Kidney (tissue), 14 donors: ENCODE measurements around the gene GPATCH2L. TPM values are rescaled to one million over a fixed set of nuclear protein-coding genes. Genes with fewer than 3 reads are reported as not detected.

Experiments used
- DNase-seq, 5 donors: peaks; one replicate each; pipeline ENCODE4 v3.0.0-alpha.2; 2013 to 2020
- FAIRE-seq: peaks from 2 replicates; lab custom pipeline; 2012; peaks lifted over from hg19 to GRCh38; lab: Jason Lieb, UNC
- H3K27ac ChIP-seq, 2 donors: one replicate each; pipeline ENCODE4 v1.7.0; 2013; ENCODE audit warnings: low read depth in 2 of 2, low read length in 2 of 2, inconsistent platforms in 1 of 2
- H3K27me3 ChIP-seq: one replicate; pipeline ENCODE4 v1.7.1; 2013; ENCODE audit warnings: low read length, inconsistent platforms; ENCODE audit not compliant: control insufficient read depth, insufficient read depth
- H3K36me3 ChIP-seq, 3 donors: one replicate each; pipeline versions ENCODE4 v1.7.0 to v1.7.1; 2013; ENCODE audit warnings: low read length in 3 of 3, control low read depth in 1 of 3, inconsistent platforms in 1 of 3; ENCODE audit not compliant: insufficient read depth in 3 of 3, control insufficient read depth in 2 of 3
- H3K4me1 ChIP-seq, 3 donors: one replicate each; pipeline versions ENCODE4 v1.7.0 to v1.7.1; 2013; ENCODE audit warnings: low read length in 3 of 3, inconsistent platforms in 1 of 3, low read depth in 1 of 3; ENCODE audit not compliant: control insufficient read depth in 2 of 3, insufficient read depth in 2 of 3
- H3K4me3 ChIP-seq, 3 donors: one replicate each; pipeline versions ENCODE4 v1.7.0 to v1.8.1; 2013; ENCODE audit warnings: low read length in 3 of 3, control low read depth in 1 of 3, inconsistent platforms in 1 of 3
- H3K9ac ChIP-seq, 3 donors: one replicate each; pipeline versions ENCODE4 v1.7.0 to v1.7.1; 2013; ENCODE audit warnings: low read length in 3 of 3, control low read depth in 1 of 3, inconsistent platforms in 1 of 3
- H3K9me3 ChIP-seq, 3 donors: one replicate each; pipeline versions ENCODE4 v1.7.0 to v1.7.1; 2013; ENCODE audit warnings: low read length in 3 of 3, control low read depth in 1 of 3, inconsistent platforms in 1 of 3; ENCODE audit not compliant: control insufficient read depth in 2 of 3, insufficient read depth in 1 of 3
- intact Hi-C: fragments of 100-400 bp; cut with DNase I; formaldehyde crosslinking; loops from one replicate; pipeline ENCODE4 v1.11.1; 2022
- polyA plus RNA-seq: library from polyadenylated mRNA; stranded (reverse); fragments of 350-450 nt; fragmentation: Illumina TruSeq; extraction: RNeasy Lipid Tissue Mini Kit (QIAGEN cat#74804); gene quantifications from one replicate; pipeline ENCODE4 v1.2.3, GENCODE V29; 2014; ENCODE audit warnings: low read depth, low replicate concordance; ENCODE audit not compliant: insufficient read depth
- total RNA-seq: library from RNA; stranded (reverse); fragmentation: NEBNext Ultra II Directional; extraction: Animal tissue kit (Norgen Biotek cat#: 25700); gene quantifications from one replicate; pipeline ENCODE4 v1.2.1, GENCODE V29; 2021
- TF ChIP-seq, protein P1 (sequence below): IDR thresholded peaks from 3 replicates; pipeline ENCODE4 v1.5.1; 2012; ENCODE audit warnings: mild to moderate bottlenecking, moderate library complexity, borderline replicate concordance; ENCODE audit not compliant: insufficient read depth; ENCODE audit errors: extremely low read depth
- donor health status: control.
- donor health status: control.
- donor health status: control.
- donor health status: control.
- donor health status: control.
- donor health status: DM: yes; HTN: yes; CAD: no.
- donor health status: Normal renal cell carcinoma (clear cell type).

The GPATCH2L gene
- total and polyA plus RNA-seq, 2 donors from 2014 or later = 4.1 to 50.2 TPM

DNA sequence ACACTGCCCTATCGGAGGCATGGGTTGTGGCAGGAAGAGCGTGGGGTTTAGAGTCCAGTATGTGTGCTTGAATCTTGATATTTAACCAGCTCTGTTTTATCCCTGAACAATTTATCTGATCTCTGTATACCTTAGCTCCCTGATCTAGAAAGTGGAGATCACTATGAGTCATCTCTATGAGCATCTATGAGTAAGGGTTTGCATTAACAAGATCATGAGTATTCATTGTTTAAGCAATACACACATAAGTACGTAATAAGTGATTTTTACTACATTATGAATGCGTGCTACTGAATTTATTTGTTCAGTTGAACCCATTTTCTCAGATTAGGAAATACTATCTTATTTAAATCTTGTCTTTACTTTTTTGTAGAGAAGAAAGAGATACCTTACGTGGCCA lies 49.4 kb downstream of the GPATCH2L start:
- H3K9me3 ChIP-seq = no peaks in the 10 kb centered on the region
- no peak overlapping the region for H3K4me3 ChIP-seq
- TF ChIP-seq, protein P1, sequence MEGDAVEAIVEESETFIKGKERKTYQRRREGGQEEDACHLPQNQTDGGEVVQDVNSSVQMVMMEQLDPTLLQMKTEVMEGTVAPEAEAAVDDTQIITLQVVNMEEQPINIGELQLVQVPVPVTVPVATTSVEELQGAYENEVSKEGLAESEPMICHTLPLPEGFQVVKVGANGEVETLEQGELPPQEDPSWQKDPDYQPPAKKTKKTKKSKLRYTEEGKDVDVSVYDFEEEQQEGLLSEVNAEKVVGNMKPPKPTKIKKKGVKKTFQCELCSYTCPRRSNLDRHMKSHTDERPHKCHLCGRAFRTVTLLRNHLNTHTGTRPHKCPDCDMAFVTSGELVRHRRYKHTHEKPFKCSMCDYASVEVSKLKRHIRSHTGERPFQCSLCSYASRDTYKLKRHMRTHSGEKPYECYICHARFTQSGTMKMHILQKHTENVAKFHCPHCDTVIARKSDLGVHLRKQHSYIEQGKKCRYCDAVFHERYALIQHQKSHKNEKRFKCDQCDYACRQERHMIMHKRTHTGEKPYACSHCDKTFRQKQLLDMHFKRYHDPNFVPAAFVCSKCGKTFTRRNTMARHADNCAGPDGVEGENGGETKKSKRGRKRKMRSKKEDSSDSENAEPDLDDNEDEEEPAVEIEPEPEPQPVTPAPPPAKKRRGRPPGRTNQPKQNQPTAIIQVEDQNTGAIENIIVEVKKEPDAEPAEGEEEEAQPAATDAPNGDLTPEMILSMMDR = no peak
- H3K27me3 ChIP-seq = no peaks in the 10 kb centered on the region
- peaks cover 0 to 3% (median 0%) of the 10 kb centered on the region in 3 donors for H3K4me1 ChIP-seq
- no peak for DNase-seq
- no peak overlapping the region for H3K27ac ChIP-seq
- no peak overlapping the region for H3K9ac ChIP-seq
- no peak for FAIRE-seq
- intact Hi-C loops = no loop called here
- peaks cover 3 to 32% (median 14%) of the 10 kb centered on the region in 3 donors for H3K36me3 ChIP-seq

DNA sequence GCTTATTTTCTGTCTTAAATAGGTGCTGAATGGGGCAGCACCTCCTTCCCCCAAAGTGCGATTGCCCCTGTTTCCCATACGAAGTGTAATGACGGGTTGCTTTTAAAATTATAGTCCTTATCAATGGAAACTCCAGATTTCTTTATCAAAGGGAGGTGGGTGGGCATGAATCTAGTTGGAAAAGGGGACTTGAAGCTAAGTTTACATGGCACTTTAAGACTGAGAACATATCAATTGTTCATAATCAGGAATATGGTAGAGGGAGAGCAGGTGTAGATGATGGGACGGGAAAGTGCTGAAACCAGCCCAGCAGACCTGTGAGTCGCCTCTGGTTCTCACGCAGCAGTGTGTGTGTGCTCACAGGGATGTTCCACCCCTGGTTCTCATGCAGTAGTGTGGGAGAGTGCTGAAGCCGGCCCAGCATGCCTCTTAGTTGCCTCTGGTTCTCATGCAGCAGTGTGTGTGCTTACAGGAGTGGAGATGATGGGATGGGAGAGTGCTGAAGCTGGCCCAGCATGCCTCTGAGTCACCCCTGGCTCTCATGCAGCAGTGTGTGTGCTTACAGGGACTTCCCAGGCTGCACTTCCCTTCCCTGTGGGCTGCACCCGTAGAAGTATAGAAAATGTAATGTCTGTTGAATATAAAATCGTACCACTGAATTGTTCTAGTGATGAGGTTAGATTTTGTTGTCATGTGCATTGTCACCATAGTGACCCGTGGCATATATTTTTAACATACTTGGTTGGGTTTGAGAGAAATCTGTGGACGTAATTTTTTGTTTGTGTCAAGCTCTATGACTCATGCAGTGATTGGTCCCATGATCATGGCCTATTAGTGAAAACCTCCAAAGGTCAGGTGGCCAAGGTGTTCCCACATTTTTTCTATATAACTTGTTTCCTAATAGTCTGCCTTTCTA lies 51.6 kb downstream of the GPATCH2L start:
- TF ChIP-seq, protein P1 = no peak
- no peaks in the 10 kb centered on the region for H3K9me3 ChIP-seq
- H3K4me3 ChIP-seq = no peak overlapping the region
- H3K9ac ChIP-seq = no peak overlapping the region
- H3K27me3 ChIP-seq = no peaks in the 10 kb centered on the region
- H3K27ac ChIP-seq = peak overlapping the region in 1 of 2 donors; percentile 55
- DNase-seq (peak in 1 of 5 donors; percentile 72), FAIRE-seq (no peak)
- peaks cover 0 to 4% (median 0%) of the 10 kb centered on the region in 3 donors for H3K4me1 ChIP-seq
- H3K36me3 ChIP-seq = peaks cover 3 to 15% (median 10%) of the 10 kb centered on the region in 3 donors
- intact Hi-C loops = no loop called here

DNA sequence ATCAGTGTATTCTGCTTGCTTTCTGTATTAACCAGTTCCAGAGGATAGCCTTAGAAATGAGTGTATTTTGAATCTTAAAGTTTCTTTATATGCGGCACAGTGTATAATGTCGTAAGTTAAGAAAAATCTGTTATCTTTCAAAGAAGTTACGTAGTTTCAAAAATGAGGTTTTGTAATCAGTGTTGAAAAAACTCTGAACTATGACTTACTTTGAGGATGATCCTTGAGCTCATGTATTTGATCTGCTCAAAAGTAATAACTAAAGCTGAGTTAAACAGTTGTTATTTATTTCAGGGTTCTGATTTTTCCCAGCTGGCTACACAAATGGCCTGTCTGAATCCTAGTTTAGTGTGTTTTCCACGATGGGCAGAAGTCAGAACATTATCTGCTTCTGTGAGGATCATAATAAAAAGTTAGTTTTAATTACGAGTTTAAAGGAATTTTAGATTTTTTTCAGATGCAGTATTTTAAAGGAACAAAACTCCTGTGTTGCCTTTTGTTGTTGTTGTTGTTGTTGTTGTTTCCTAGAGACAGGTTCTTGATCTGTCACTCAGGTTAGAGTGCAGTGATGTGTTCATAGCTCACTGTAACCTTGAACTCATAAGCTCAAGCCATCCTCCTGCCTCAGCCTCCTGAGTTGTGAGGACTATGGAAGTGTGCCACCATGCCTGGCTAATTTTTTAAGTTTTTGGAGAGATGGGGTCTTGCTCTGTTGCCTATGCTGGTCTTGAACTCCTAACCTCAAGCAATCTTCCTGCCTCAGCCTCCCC lies 52.9 kb downstream of the GPATCH2L start:
- peaks cover 0 to 9% (median 8%) of the 10 kb centered on the region in 3 donors for H3K36me3 ChIP-seq
- no peak overlapping the region for H3K4me3 ChIP-seq
- peaks cover 0 to 5% (median 0%) of the 10 kb centered on the region in 3 donors for H3K4me1 ChIP-seq
- H3K27me3 ChIP-seq = no peaks in the 10 kb centered on the region
- TF ChIP-seq, protein P1 = no peak
- H3K9ac ChIP-seq = no peak overlapping the region
- no peak overlapping the region for H3K27ac ChIP-seq
- intact Hi-C loops = no loop called here
- no peak for DNase-seq
- no peak for FAIRE-seq
- H3K9me3 ChIP-seq = no peaks in the 10 kb centered on the region
